ENCODE results near the gene BCAS3.

BCAS3 gene

GRCh38 chr17:61189968-61190367, 512.3 kb downstream of the BCAS3 start:
- no peak overlapping the region for H3K56ac ChIP-seq (ENCODE audit: low read length)
- no peak for DNase-seq
- no peak overlapping the region for H3K9ac ChIP-seq (ENCODE audit: low read length)
- H3K4me1 ChIP-seq (ENCODE audit: control insufficient read depth, low read depth, low read length) = no peaks in the 10 kb centered on the region
- no peaks in the 10 kb centered on the region for H3K79me1 ChIP-seq (ENCODE audit: low read length)
- H3K27ac ChIP-seq (ENCODE audit: low read depth, low read length) = no peak overlapping the region
- no peak overlapping the region for H3K23ac ChIP-seq (ENCODE audit: low read length)
- no peak overlapping the region for H3K4me3 ChIP-seq (ENCODE audit: low read length)
- H2AK5ac ChIP-seq (ENCODE audit: low read length) = no peak overlapping the region
- H2BK15ac ChIP-seq (replicated peaks; ENCODE audit: low read depth) = no peak overlapping the region
- no peak overlapping the region for H4K8ac ChIP-seq (ENCODE audit: low read depth, low read length)
- H3K79me2 ChIP-seq (ENCODE audit: control insufficient read depth, insufficient read depth, low read length) = no peaks in the 10 kb centered on the region
- no peak overlapping the region for H3K18ac ChIP-seq (ENCODE audit: low read length)
- H2BK5ac ChIP-seq (ENCODE audit: low read length) = no peak overlapping the region
- no CpG with 5 or more reads among the region's 4 CpGs for whole genome bisulfite sequencing (ENCODE audit: extremely low coverage, insufficient coverage, low lambda C conversion rate)
- no peak overlapping the region for H4K5ac ChIP-seq (ENCODE audit: low read length)
- H3K4ac ChIP-seq (ENCODE audit: low read depth, low read length) = no peak overlapping the region
- no peak overlapping the region for H3K4me2 ChIP-seq (ENCODE audit: low read length)
- no peaks in the 10 kb centered on the region for H3K36me3 ChIP-seq (ENCODE audit: control insufficient read depth, insufficient read depth, low read length)
- no peaks in the 10 kb centered on the region for H3K27me3 ChIP-seq (ENCODE audit: insufficient read depth, low read length, poor library complexity)
- H2BK120ac ChIP-seq (ENCODE audit: low read depth, low read length) = no peak overlapping the region

- Histone ChIP-seq H4K8ac (ENCODE audit: low read depth, low read length) (no peak overlapping the region), H3K4me1 (ENCODE audit: control insufficient read depth, low read depth, low read length) (no peaks in the 10 kb centered on the region), H3K4me3 (ENCODE audit: low read length) (no peak overlapping the region), H3K79me2 (ENCODE audit: control insufficient read depth, insufficient read depth, low read length) (no peaks in the 10 kb centered on the region), H2BK15ac (replicated peaks; ENCODE audit: low read depth) (no peak overlapping the region), H3K4me2 (ENCODE audit: low read length) (no peak overlapping the region), H4K5ac (ENCODE audit: low read length) (no peak overlapping the region), H2BK120ac (ENCODE audit: low read depth, low read length) (no peak overlapping the region), H3K23ac (ENCODE audit: low read length) (no peak overlapping the region), H3K4ac (ENCODE audit: low read depth, low read length) (no peak overlapping the region), H3K27me3 (ENCODE audit: insufficient read depth, low read length, poor library complexity) (no peaks in the 10 kb centered on the region), H3K36me3 (ENCODE audit: control insufficient read depth, insufficient read depth, low read length) (no peaks in the 10 kb centered on the region), H2BK5ac (ENCODE audit: low read length) (no peak overlapping the region), H3K79me1 (ENCODE audit: low read length) (no peaks in the 10 kb centered on the region), H3K56ac (ENCODE audit: low read length) (no peak overlapping the region), H3K18ac (ENCODE audit: low read length) (no peak overlapping the region), H3K9ac (ENCODE audit: low read length) (no peak overlapping the region), H2AK5ac (ENCODE audit: low read length) (no peak overlapping the region), H3K27ac (ENCODE audit: low read depth, low read length) (no peak overlapping the region)
- DNase-seq = no peak
- no CpG with 5 or more reads among the region's 7 CpGs for WGBS (ENCODE audit: extremely low coverage, insufficient coverage, low lambda C conversion rate)
These were observed 518.7 kb downstream of the BCAS3 start for GRCh38 chr17:61196302-61196704.

- Histone ChIP-seq H3K4me2 (ENCODE audit: low read length) (no peak overlapping the region), H3K27ac (ENCODE audit: low read depth, low read length) (no peak overlapping the region), H3K4me3 (ENCODE audit: low read length) (no peak overlapping the region), H3K27me3 (ENCODE audit: insufficient read depth, low read length, poor library complexity) (no peaks in the 10 kb centered on the region), H3K36me3 (ENCODE audit: control insufficient read depth, insufficient read depth, low read length) (no peaks in the 10 kb centered on the region), H3K23ac (ENCODE audit: low read length) (no peak overlapping the region), H3K18ac (ENCODE audit: low read length) (no peak overlapping the region), H4K8ac (ENCODE audit: low read depth, low read length) (no peak overlapping the region), H4K5ac (ENCODE audit: low read length) (no peak overlapping the region), H2BK15ac (replicated peaks; ENCODE audit: low read depth) (no peak overlapping the region), H2BK120ac (ENCODE audit: low read depth, low read length) (no peak overlapping the region), H3K4ac (ENCODE audit: low read depth, low read length) (no peak overlapping the region), H2BK5ac (ENCODE audit: low read length) (no peak overlapping the region), H3K4me1 (ENCODE audit: control insufficient read depth, low read depth, low read length) (no peaks in the 10 kb centered on the region), H2AK5ac (ENCODE audit: low read length) (no peak overlapping the region), H3K9ac (ENCODE audit: low read length) (no peak overlapping the region), H3K79me2 (ENCODE audit: control insufficient read depth, insufficient read depth, low read length) (no peaks in the 10 kb centered on the region), H3K56ac (ENCODE audit: low read length) (no peak overlapping the region), H3K79me1 (ENCODE audit: low read length) (no peaks in the 10 kb centered on the region)
- DNase-seq = no peak
- no CpG with 5 or more reads among the region's 3 CpGs for WGBS (ENCODE audit: extremely low coverage, insufficient coverage, low lambda C conversion rate)
These were observed 519.1 kb downstream of the BCAS3 start for GRCh38 chr17:61196799-61197198.

GRCh38 chr17:61199431-61200338, 522.0 kb downstream of the BCAS3 start:
- no peaks in the 10 kb centered on the region for H3K4me1 ChIP-seq (ENCODE audit: control insufficient read depth, low read depth, low read length)
- no peaks in the 10 kb centered on the region for H3K36me3 ChIP-seq (ENCODE audit: control insufficient read depth, insufficient read depth, low read length)
- no peak overlapping the region for H3K18ac ChIP-seq (ENCODE audit: low read length)
- H3K4me3 ChIP-seq (ENCODE audit: low read length) = no peak overlapping the region
- DNase-seq = no peak
- H3K9ac ChIP-seq (ENCODE audit: low read length) = no peak overlapping the region
- H3K4ac ChIP-seq (ENCODE audit: low read depth, low read length) = no peak overlapping the region
- no peak overlapping the region for H2BK5ac ChIP-seq (ENCODE audit: low read length)
- H3K27ac ChIP-seq (ENCODE audit: low read depth, low read length) = no peak overlapping the region
- H3K79me2 ChIP-seq (ENCODE audit: control insufficient read depth, insufficient read depth, low read length) = no peaks in the 10 kb centered on the region
- H2BK120ac ChIP-seq (ENCODE audit: low read depth, low read length) = no peak overlapping the region
- no peaks in the 10 kb centered on the region for H3K79me1 ChIP-seq (ENCODE audit: low read length)
- no peak overlapping the region for H3K56ac ChIP-seq (ENCODE audit: low read length)
- H2BK15ac ChIP-seq (replicated peaks; ENCODE audit: low read depth) = no peak overlapping the region
- H3K27me3 ChIP-seq (ENCODE audit: insufficient read depth, low read length, poor library complexity) = no peaks in the 10 kb centered on the region
- no CpG with 5 or more reads among the region's 4 CpGs for WGBS (ENCODE audit: extremely low coverage, insufficient coverage, low lambda C conversion rate)
- H4K5ac ChIP-seq (ENCODE audit: low read length) = no peak overlapping the region
- no peak overlapping the region for H2AK5ac ChIP-seq (ENCODE audit: low read length)
- H3K23ac ChIP-seq (ENCODE audit: low read length) = no peak overlapping the region
- no peak overlapping the region for H4K8ac ChIP-seq (ENCODE audit: low read depth, low read length)
- H3K4me2 ChIP-seq (ENCODE audit: low read length) = no peak overlapping the region

- Histone ChIP-seq H3K4me3 (ENCODE audit: low read length) (no peak overlapping the region), H2AK5ac (ENCODE audit: low read length) (no peak overlapping the region), H2BK15ac (replicated peaks; ENCODE audit: low read depth) (no peak overlapping the region), H3K23ac (ENCODE audit: low read length) (no peak overlapping the region), H3K36me3 (ENCODE audit: control insufficient read depth, insufficient read depth, low read length) (no peaks in the 10 kb centered on the region), H3K4ac (ENCODE audit: low read depth, low read length) (no peak overlapping the region), H4K5ac (ENCODE audit: low read length) (no peak overlapping the region), H3K4me1 (ENCODE audit: control insufficient read depth, low read depth, low read length) (no peaks in the 10 kb centered on the region), H2BK5ac (ENCODE audit: low read length) (no peak overlapping the region), H3K27me3 (ENCODE audit: insufficient read depth, low read length, poor library complexity) (no peaks in the 10 kb centered on the region), H3K27ac (ENCODE audit: low read depth, low read length) (no peak overlapping the region), H3K56ac (ENCODE audit: low read length) (no peak overlapping the region), H3K18ac (ENCODE audit: low read length) (no peak overlapping the region), H3K4me2 (ENCODE audit: low read length) (no peak overlapping the region), H3K79me2 (ENCODE audit: control insufficient read depth, insufficient read depth, low read length) (no peaks in the 10 kb centered on the region), H4K8ac (ENCODE audit: low read depth, low read length) (no peak overlapping the region), H3K79me1 (ENCODE audit: low read length) (no peaks in the 10 kb centered on the region), H2BK120ac (ENCODE audit: low read depth, low read length) (no peak overlapping the region), H3K9ac (ENCODE audit: low read length) (no peak overlapping the region)
- DNase-seq = peak; percentile 48
- no CpG with 5 or more reads among the region's 8 CpGs for WGBS (ENCODE audit: extremely low coverage, insufficient coverage, low lambda C conversion rate)
These were observed 522.7 kb downstream of the BCAS3 start for GRCh38 chr17:61200339-61200715.

- no peak for DNase-seq
- H3K27ac ChIP-seq (ENCODE audit: low read depth, low read length) = no peak overlapping the region
These were observed 523.6 kb downstream of the BCAS3 start for GRCh38 chr17:61201211-61201610.

More at GRCh38 chr17:61201211-61201610, 523.6 kb downstream of the BCAS3 start:
- no CpG with 5 or more reads among the region's 3 CpGs for WGBS (ENCODE audit: extremely low coverage, insufficient coverage, low lambda C conversion rate)
- Histone ChIP-seq H3K4me2 (ENCODE audit: low read length) (no peak overlapping the region), H4K5ac (ENCODE audit: low read length) (no peak overlapping the region), H3K18ac (ENCODE audit: low read length) (no peak overlapping the region), H3K56ac (ENCODE audit: low read length) (no peak overlapping the region), H2BK120ac (ENCODE audit: low read depth, low read length) (no peak overlapping the region), H2BK5ac (ENCODE audit: low read length) (no peak overlapping the region), H3K79me1 (ENCODE audit: low read length) (no peaks in the 10 kb centered on the region), H3K79me2 (ENCODE audit: control insufficient read depth, insufficient read depth, low read length) (no peaks in the 10 kb centered on the region), H3K4ac (ENCODE audit: low read depth, low read length) (no peak overlapping the region), H2BK15ac (replicated peaks; ENCODE audit: low read depth) (no peak overlapping the region), H3K23ac (ENCODE audit: low read length) (no peak overlapping the region), H3K4me3 (ENCODE audit: low read length) (no peak overlapping the region), H3K36me3 (ENCODE audit: control insufficient read depth, insufficient read depth, low read length) (no peaks in the 10 kb centered on the region), H4K8ac (ENCODE audit: low read depth, low read length) (no peak overlapping the region), H3K4me1 (ENCODE audit: control insufficient read depth, low read depth, low read length) (no peaks in the 10 kb centered on the region), H3K9ac (ENCODE audit: low read length) (no peak overlapping the region), H3K27me3 (ENCODE audit: insufficient read depth, low read length, poor library complexity) (no peaks in the 10 kb centered on the region), H2AK5ac (ENCODE audit: low read length) (no peak overlapping the region)

All from mesendoderm (in vitro differentiated cells).